HepG2 (cell line): ENCODE data around the gene CLDN4.

Experiments used
- ARNTL ChIP-seq: sonication (generic); formaldehyde crosslinking; IDR thresholded peaks from 2 replicates; pipeline ENCODE4 v1.4.0; 2020; ENCODE audit warnings: mild to moderate bottlenecking, missing genetic modification reagents
- CEBPB ChIP-seq: IDR thresholded peaks from 2 replicates; pipeline ENCODE4 v1.6.1; 2011; ENCODE audit warnings: low read depth, low read length, improper control_type of control experiment, borderline replicate concordance
- CHD4 ChIP-seq: fragments of 200-600 bp; sonication (generic); IDR thresholded peaks from 2 replicates; pipeline ENCODE4 v1.7.0; 2017; ENCODE audit warnings: mild to moderate bottlenecking, low read length, borderline replicate concordance
- CTCF ChIP-seq: sonication (generic); formaldehyde crosslinking; IDR thresholded peaks from 2 replicates; pipeline ENCODE4 v1.5.0; 2020; ENCODE audit warnings: mild to moderate bottlenecking, missing genetic modification reagents, moderate library complexity
- DPF2 ChIP-seq: sonication (generic); formaldehyde crosslinking; IDR thresholded peaks from 2 replicates; pipeline ENCODE4 v1.4.0; 2020; ENCODE audit warnings: mild to moderate bottlenecking, low read depth, missing genetic modification reagents, borderline replicate concordance
- EZH2 ChIP-seq: conservative IDR thresholded peaks from 2 replicates; pipeline ENCODE4 v1.6.1; 2012; ENCODE audit warnings: mild to moderate bottlenecking, low read depth, low read length, moderate library complexity
- GTF2F1 ChIP-seq: fragments of 150-350 bp; IDR thresholded peaks from 2 replicates; pipeline ENCODE4 v1.6.1; 2014; ENCODE audit warnings: low read length
- POLR2A ChIP-seq, 2 experiments: IDR thresholded peaks; 2 replicates each; pipeline ENCODE4 v1.6.1; 2011; ENCODE audit warnings: low read depth in 2 of 2, low read length in 2 of 2, mild to moderate bottlenecking in 1 of 2, moderate library complexity in 1 of 2; ENCODE audit not compliant: insufficient read depth in 1 of 2
- ZNF503 ChIP-seq: sonication (generic); formaldehyde crosslinking; IDR thresholded peaks from 2 replicates; pipeline ENCODE4 v1.4.0; 2020; ENCODE audit warnings: missing genetic modification reagents
- ZNF768 ChIP-seq: sonication (generic); formaldehyde crosslinking; IDR thresholded peaks from 2 replicates; pipeline ENCODE4 v1.4.0; 2020; ENCODE audit warnings: missing genetic modification reagents
- TF ChIP-seq, protein P1 (sequence below): IDR thresholded peaks from 2 replicates; pipeline ENCODE4 v1.6.1; 2016; ENCODE audit warnings: control low read depth

- TF ChIP-seq EZH2 = no peak
- TF ChIP-seq DPF2 (CRISPR knock-in tag) = no peak
- no peak for TF ChIP-seq ZNF503 (CRISPR knock-in tag)
- no peak for TF ChIP-seq CHD4
- TF ChIP-seq GTF2F1 = no peak
- TF ChIP-seq CEBPB = no peak
- no peak for TF ChIP-seq ZNF768
- TF ChIP-seq ARNTL (CRISPR knock-in tag) = no peak
- TF ChIP-seq, protein P1, sequence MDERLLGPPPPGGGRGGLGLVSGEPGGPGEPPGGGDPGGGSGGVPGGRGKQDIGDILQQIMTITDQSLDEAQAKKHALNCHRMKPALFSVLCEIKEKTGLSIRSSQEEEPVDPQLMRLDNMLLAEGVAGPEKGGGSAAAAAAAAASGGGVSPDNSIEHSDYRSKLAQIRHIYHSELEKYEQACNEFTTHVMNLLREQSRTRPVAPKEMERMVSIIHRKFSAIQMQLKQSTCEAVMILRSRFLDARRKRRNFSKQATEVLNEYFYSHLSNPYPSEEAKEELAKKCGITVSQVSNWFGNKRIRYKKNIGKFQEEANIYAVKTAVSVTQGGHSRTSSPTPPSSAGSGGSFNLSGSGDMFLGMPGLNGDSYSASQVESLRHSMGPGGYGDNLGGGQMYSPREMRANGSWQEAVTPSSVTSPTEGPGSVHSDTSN (CRISPR knock-in tag) = no peak
- no peak for TF ChIP-seq CTCF (CRISPR knock-in tag)
- no peak for TF ChIP-seq POLR2A (IDR thresholded peaks at IDR 0.05; ENCODE audit: insufficient read depth in 1 of 2, low read depth in 2 of 2, low read length in 2 of 2)
Measured at GRCh38 chr7:73822319-73823173, 8.2 kb upstream of the CLDN4 start.
